ENCODE measurements around the gene MPZL1. TPM values are rescaled to one million over a fixed set of nuclear protein-coding genes. Genes with fewer than 3 reads are reported as not detected.

MPZL1 gene
- total and polyA plus RNA-seq, 2 of the 8 experiments (the other 6 are each of a cell fraction or from before 2014, with no cell fraction given): 37.8 to 120 TPM

GRCh38 chr1:167786502-167786901 lies 64.7 kb downstream of the MPZL1 start (continued):
- TF ChIP-seq USF2 (IDR thresholded peaks at IDR 0.05; ENCODE audit: low read length) (no peak), CHD1 (IDR thresholded peaks at IDR 0.05; ENCODE audit: low read depth, low read length) (no peak), TBP (IDR thresholded peaks at IDR 0.05; ENCODE audit: low read depth, low read length) (no peak)
